IPS-NIHi7 (cell line): ENCODE data around the gene SLX9.
"Not testable (repeated sequence)": the region's sequence is repeated elsewhere in the genome, so short reads cannot be mapped to it uniquely, and the experiment has no call there.

Source experiments
- DNase-seq: peaks from one replicate; pipeline ENCODE4 v3.0.0; 2012; ENCODE audit warnings: mixed read lengths; ENCODE audit errors: extremely low spot score

Gene SLX9

GRCh38 chr21:44976556-44977393 lies 36.9 kb downstream of the SLX9 start:
- DNase-seq: not testable (repeated sequence)

DNA sequence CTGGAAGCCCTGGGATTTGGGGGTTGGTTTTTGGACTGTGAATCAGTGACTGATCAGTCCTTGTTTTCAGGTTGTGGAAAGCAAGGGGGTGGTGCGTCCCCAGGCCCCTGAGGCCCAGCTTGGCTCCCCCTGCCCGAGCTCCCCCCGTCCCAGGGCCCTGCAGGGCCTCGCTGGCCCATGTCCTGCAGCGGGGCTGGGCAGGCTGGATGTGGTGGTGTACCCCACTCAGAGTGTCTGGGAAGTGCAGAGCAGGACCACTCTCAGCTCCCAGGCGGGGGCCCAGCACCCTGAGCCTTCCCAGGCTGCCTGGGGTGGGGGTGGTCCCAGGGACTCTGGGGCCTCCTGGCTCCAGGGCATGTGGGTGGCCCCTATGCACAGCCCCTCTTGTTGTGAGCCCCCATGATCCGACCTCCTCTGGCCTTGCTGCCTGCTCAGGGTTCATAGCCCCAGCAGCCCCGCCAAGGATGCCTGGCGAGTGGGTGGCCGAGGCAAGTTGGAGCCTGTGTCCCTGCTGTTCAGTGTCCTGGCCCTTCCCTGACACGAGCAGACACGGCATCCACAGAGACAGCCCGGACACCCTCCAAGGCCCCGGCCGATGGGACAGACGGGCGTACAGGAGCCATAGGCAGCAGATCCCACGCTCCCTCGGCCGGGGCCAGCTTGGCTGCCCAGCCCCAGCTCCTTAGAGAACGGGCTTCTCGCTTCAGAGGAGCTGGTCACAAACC lies 37.9 kb downstream of the SLX9 start:
- no peak for DNase-seq

DNA sequence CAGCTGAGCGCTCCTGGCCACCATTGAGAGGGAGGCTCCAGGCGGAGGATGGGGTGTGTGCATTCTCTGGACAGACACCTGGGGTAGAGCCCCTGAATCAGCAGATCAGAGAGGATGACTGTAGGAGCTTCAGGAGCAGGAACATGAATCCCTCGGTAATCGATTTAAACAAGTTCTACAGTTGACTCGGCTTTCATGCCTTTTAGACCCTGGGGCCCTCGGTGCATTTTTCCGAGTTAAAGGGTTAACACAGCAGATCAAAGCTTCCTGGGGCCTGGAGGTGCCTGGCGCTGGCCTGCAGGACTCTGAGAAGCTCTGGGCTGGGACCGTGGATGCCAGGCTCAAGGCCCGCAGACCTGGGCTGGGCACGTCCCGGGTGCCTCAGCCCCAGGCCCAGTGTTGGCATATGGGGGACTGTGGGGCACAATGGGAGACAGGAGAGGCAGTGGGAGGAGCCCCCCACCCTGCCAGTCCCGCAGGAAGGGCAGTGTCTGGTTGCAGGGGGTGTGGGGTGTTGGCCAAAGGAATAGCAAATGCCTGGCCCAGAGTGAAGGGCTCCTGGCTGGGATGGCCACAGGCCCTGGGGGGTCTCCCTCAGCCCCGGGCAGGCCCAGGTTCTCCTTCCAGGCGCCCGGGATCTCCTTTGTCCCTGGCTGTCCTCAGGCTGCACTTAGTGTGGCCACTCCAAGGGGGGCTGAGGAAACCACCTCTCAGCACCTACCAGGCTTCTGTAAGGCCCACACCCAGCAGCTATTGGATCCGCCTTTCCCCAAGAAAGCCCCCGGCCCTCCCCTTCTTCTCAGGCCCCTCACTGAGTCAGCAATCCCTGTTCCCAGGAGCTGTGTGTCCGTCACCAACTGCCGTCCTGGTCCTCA lies 40.1 kb downstream of the SLX9 start:
- no peak for DNase-seq

DNA sequence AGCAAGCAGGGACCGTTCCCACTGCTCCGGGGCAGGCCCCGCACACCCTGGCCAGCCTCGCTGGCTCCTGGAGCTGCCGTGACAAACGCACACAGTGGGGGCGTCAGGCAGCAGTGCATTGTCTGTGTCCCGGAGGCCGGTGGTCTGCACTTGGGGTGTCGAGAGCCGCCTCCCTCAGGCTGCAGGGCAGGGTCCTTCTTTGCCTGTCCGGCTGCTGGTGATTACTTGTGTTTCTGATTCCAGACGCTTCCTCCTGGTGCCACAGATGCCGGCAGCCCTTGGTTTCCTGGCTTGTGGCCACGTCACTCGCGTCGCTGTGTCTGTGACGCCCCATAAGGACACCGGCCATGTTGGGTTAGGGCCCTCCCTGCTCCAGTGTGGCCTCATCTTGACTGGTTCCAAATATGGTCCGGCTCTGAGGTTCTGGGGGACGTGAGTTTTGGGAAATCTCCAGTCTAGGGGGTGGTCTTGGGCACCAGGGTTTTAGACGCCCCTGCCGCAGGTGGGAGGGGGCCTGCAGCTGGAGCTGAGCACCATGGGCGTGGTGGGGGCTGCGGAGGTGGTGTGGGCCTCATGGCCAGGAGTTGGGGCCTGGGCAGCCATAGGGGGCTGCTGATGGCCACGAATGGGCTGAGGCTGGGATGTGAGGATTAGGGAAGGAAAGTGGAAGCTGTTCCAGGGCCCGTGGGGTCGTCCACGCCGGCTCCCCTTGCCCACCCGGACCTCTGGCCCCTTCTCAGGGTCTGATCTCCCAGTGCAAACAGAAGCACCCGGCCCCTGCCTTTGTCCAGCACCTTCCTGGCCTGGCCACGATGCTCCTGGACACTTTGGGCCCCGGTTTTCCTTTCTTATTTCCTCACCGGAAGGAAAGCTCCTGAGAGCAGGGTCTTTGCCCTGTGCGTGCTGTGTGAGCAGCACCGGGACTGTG lies 41.0 kb downstream of the SLX9 start:
- no peak for DNase-seq

GRCh38 chr21:44982558-44983250 lies 42.9 kb downstream of the SLX9 start:
- DNase-seq: no peak

GRCh38 chr21:44983421-44984206 lies 43.8 kb downstream of the SLX9 start:
- DNase-seq: no peak

DNA sequence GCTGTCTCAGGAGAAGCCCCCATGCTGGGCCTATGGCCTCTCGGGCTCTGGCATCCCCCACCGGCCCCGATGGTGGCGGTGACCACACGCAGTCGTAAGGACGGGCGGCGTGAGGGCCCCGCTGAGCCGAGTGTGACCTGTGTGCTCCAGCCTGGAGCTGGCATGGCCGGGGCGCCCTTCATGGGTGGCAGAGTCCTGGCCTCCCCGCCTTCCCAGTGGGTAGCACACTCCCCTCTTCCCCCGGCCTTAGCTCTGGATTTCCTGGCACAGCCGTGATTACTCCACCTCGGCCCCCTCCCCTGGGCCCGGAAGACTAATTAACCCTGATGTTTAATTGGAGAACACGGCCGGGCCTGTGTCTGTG lies 44.6 kb downstream of the SLX9 start:
- no peak for DNase-seq

GRCh38 chr21:44984792-44985440 lies 45.1 kb downstream of the SLX9 start:
- no peak for DNase-seq

GRCh38 chr21:44985441-44986401 lies 45.9 kb downstream of the SLX9 start:
- DNase-seq: no peak

- no peak for DNase-seq
Observed at GRCh38 chr21:44986471-44987291, 46.9 kb downstream of the SLX9 start.

GRCh38 chr21:44987301-44987885 lies 47.6 kb downstream of the SLX9 start:
- no peak for DNase-seq

GRCh38 chr21:44987886-44988606 lies 48.2 kb downstream of the SLX9 start:
- no peak for DNase-seq

DNA sequence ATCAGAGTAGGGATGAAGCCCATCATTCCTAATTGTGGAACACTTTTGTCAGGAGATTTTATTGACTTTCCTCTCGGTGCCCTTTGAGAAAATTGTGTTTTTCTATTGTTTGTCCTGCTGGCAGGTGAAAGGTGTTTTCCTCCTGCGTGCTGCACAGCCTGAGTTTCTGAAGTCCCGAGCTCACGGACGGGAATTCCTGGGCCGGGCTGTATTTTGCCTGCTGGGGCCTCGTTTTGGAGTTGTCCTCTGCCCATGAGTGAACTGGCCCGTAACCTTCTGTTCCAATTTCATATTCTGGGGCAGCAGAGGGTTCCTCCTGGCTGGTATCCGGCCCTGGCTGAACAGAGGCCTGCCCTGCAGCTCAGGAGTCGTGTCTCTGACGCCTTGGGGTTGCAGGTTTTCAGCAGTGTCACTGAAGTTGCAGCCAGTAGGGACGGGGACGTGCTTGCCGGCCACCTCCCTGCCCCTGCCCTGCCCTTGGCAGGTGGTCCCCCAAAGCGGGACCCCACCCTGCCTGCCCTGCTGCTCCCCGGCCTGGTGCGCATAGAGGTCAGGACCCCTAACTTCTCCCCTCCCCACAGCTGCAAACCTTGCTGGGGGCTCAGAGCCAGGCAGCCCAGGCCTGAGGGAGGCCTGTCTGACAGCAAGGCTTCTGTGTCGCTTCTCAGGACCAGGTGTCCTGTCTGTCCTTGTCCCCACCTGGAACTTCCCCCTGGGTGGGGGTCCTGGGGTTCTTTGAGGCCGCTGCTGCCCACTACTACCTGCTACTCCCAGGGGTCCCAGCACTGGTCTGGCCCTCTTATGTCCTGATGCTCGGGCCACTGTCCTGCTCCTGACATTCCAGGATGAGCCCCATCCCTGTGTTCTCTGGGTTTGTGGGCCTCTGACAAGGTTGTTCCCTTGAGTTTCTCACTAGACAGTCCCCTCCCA lies 49.0 kb downstream of the SLX9 start:
- DNase-seq: no peak

GRCh38 chr21:44989537-44989886 lies 49.7 kb downstream of the SLX9 start:
- no peak for DNase-seq
